Right lobe of liver (tissue), 4 donors: Measurements from ENCODE around the gene POMC.

Experiments used
- POLR2A ChIP-seq: fragments of 450-650 bp; IDR thresholded peaks from one replicate; pipeline ENCODE4 v1.6.1; 2017; ENCODE audit warnings: antibody characterized with exemption, mild to moderate bottlenecking
- TF ChIP-seq, protein P1 (sequence below), 4 donors: fragments of 200-600 bp in 3 of 4; fragments of 450-650 bp in 1 of 4; IDR thresholded peaks; one replicate each; pipeline versions ENCODE4 v1.5.1 to v1.8.0; 2016 to 2022; ENCODE audit warnings: antibody characterized with exemption in 4 of 4, mild to moderate bottlenecking in 2 of 4
- donor health status: DM: no; HTN: no; CAD: no.
- donor health status: DM: no; HTN: no; CAD: no.
- donor health status: DM: no; HTN: yes; CAD: no.

DNA sequence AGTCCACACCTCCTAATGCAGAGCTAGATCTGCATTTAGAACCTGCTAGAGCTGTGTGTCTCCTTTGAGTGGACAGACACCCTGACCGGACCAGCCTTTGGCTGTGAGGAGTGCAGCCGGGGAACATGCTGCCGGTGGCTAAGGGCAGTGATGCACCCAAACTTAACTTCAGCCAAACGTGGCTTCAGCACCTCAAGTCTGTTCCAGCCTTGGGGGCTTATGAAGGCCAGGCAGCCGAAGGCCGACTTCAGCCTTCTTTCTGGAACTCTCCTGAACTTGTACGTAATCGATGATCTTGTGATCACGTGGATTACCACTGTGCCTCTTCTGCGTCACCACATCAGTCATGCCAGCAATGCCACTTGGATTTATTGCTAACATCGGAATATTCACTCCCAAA, 49.1 kb downstream of the POMC start:
- TF ChIP-seq, protein P1, sequence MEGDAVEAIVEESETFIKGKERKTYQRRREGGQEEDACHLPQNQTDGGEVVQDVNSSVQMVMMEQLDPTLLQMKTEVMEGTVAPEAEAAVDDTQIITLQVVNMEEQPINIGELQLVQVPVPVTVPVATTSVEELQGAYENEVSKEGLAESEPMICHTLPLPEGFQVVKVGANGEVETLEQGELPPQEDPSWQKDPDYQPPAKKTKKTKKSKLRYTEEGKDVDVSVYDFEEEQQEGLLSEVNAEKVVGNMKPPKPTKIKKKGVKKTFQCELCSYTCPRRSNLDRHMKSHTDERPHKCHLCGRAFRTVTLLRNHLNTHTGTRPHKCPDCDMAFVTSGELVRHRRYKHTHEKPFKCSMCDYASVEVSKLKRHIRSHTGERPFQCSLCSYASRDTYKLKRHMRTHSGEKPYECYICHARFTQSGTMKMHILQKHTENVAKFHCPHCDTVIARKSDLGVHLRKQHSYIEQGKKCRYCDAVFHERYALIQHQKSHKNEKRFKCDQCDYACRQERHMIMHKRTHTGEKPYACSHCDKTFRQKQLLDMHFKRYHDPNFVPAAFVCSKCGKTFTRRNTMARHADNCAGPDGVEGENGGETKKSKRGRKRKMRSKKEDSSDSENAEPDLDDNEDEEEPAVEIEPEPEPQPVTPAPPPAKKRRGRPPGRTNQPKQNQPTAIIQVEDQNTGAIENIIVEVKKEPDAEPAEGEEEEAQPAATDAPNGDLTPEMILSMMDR (IDR thresholded peaks at IDR 0.05): no peak
- TF ChIP-seq POLR2A: no peak
